RCC 7860 (cell line): ENCODE measurements around the gene SOHLH1.
"Not testable (repeated sequence)": the region's sequence is repeated elsewhere in the genome, so short reads cannot be mapped to it uniquely, and the experiment has no call there.

ENCODE experiments used
- DNase-seq: peaks from one replicate; pipeline ENCODE4 v3.0.0-alpha.2; 2015; ENCODE audit warnings: low spot score
- FAIRE-seq: peaks from 2 replicates; lab custom pipeline; 2012; peaks lifted over from hg19 to GRCh38; lab: Jason Lieb, UNC

The SOHLH1 gene

GRCh38 chr9:135681161-135681560, 18.1 kb downstream of the SOHLH1 start:
- no peak for DNase-seq
- FAIRE-seq: no peak

- FAIRE-seq: no peak
These were observed 19.2 kb downstream of the SOHLH1 start for GRCh38 chr9:135680056-135680455.

GRCh38 chr9:135678236-135679017, 20.9 kb downstream of the SOHLH1 start:
- FAIRE-seq (no peak), DNase-seq (no peak)

More at GRCh38 chr9:135680056-135680455, 19.2 kb downstream of the SOHLH1 start:
- peak; percentile 8 for DNase-seq

GRCh38 chr9:135677641-135678168, 21.6 kb downstream of the SOHLH1 start:
- DNase-seq: no peak
- FAIRE-seq: no peak

GRCh38 chr9:135676891-135677290, 22.4 kb downstream of the SOHLH1 start:
- FAIRE-seq (no peak), DNase-seq (no peak)

- FAIRE-seq (no peak), DNase-seq (no peak)
These were observed 24.3 kb downstream of the SOHLH1 start for GRCh38 chr9:135674977-135675376.

GRCh38 chr9:135673941-135674340, 25.3 kb downstream of the SOHLH1 start:
- no peak for FAIRE-seq
- DNase-seq: no peak

GRCh38 chr9:135672786-135673185, 26.5 kb downstream of the SOHLH1 start:
- DNase-seq, FAIRE-seq: not testable (repeated sequence)

- DNase-seq (no peak), FAIRE-seq (no peak)
These were observed 27.7 kb downstream of the SOHLH1 start for GRCh38 chr9:135671591-135672041.

GRCh38 chr9:135670721-135671590, 28.3 kb downstream of the SOHLH1 start:
- FAIRE-seq: no peak
- DNase-seq: no peak

- DNase-seq: no peak
- no peak for FAIRE-seq
These were observed 29.5 kb downstream of the SOHLH1 start for GRCh38 chr9:135669616-135670285.

- not testable (repeated sequence) for DNase-seq, FAIRE-seq
These were observed 30.3 kb downstream of the SOHLH1 start for GRCh38 chr9:135669018-135669417.

GRCh38 chr9:135667463-135668001, 31.7 kb downstream of the SOHLH1 start:
- no peak for FAIRE-seq
- DNase-seq: no peak

- DNase-seq (no peak), FAIRE-seq (no peak)
These were observed 32.5 kb downstream of the SOHLH1 start for GRCh38 chr9:135666534-135667462.

GRCh38 chr9:135665795-135666189, 33.5 kb downstream of the SOHLH1 start:
- DNase-seq: no peak
- FAIRE-seq: no peak

GRCh38 chr9:135664801-135665794, 34.2 kb downstream of the SOHLH1 start:
- FAIRE-seq (no peak), DNase-seq (no peak)

- FAIRE-seq: no peak
- DNase-seq: no peak
These were observed 35.0 kb downstream of the SOHLH1 start for GRCh38 chr9:135664266-135664665.

- FAIRE-seq: no peak
These were observed 35.4 kb downstream of the SOHLH1 start for GRCh38 chr9:135663857-135664256.

GRCh38 chr9:135663451-135663770, 35.9 kb downstream of the SOHLH1 start:
- FAIRE-seq (no peak), DNase-seq (no peak)

More at GRCh38 chr9:135663857-135664256, 35.4 kb downstream of the SOHLH1 start:
- DNase-seq: no peak
